IMR-90 (cell line): ENCODE data around the gene TRIM46. TPM values are rescaled to one million over a fixed set of nuclear protein-coding genes. Genes with fewer than 3 reads are reported as not detected.

Source experiments
- ATAC-seq: fragments of 200-7000 bp; cut with Tn5 transposase; 2 replicates; pipeline ENCODE4 v1.9.1; 2020; ENCODE audit warnings: low read depth, mild to moderate bottlenecking, moderate library complexity
- BruUV-seq: library from RNA; stranded (reverse); fragments of 400-500 nt; replicated peaks from 2 replicates; lab custom pipeline; 2021; lab: Mats Ljungman, UMichigan
- CTCF ChIA-PET: fragments of 300-600 bp; formaldehyde crosslinking; extraction: SDS; loops from one replicate; lab custom pipeline; 2021; ENCODE audit warnings: antibody characterized with exemption; lab: Yijun Ruan, JAX
- POLR2A ChIA-PET: fragments of 300-600 bp; sonication (Branson Sonifier 250); formaldehyde crosslinking; loops from one replicate; lab custom pipeline; 2022; ENCODE audit warnings: antibody characterized with exemption; ENCODE audit not compliant: unreplicated experiment; lab: Charles Lee
- DNase-seq: peaks from one replicate; pipeline ENCODE4 v3.0.0; 2013
- H2AFZ ChIP-seq: replicated peaks from 2 replicates; pipeline ENCODE3; 2013; ENCODE audit warnings: low read length, mild to moderate bottlenecking; ENCODE audit not compliant: poor library complexity
- H2AK5ac ChIP-seq: 2 replicates; pipeline ENCODE4 v1.6.1; 2013; ENCODE audit warnings: low read depth, low read length, inconsistent platforms
- H2AK9ac ChIP-seq: replicated peaks from 2 replicates; pipeline ENCODE3; 2013; ENCODE audit warnings: mild to moderate bottlenecking, low read depth, low read length, moderate library complexity; ENCODE audit not compliant: poor library complexity
- H2BK120ac ChIP-seq: 2 replicates; pipeline ENCODE4 v1.6.1; 2013; ENCODE audit warnings: low read depth, low read length, inconsistent platforms
- H2BK15ac ChIP-seq: 3 replicates; pipeline ENCODE4 v1.6.1; 2013; ENCODE audit warnings: low read depth, low read length, inconsistent platforms
- H2BK20ac ChIP-seq: 2 replicates; pipeline ENCODE4 v1.6.1; 2013; ENCODE audit warnings: low read depth, mild to moderate bottlenecking, inconsistent platforms, low read length, moderate library complexity
- H2BK5ac ChIP-seq: 2 replicates; pipeline ENCODE4 v1.6.1; 2013; ENCODE audit warnings: mild to moderate bottlenecking, low read depth, low read length, inconsistent platforms; ENCODE audit not compliant: poor library complexity, severe bottlenecking
- H3K14ac ChIP-seq: replicated peaks from 2 replicates; pipeline ENCODE4 v1.6.1; 2013; ENCODE audit warnings: low read depth, low read length, inconsistent platforms
- H3K18ac ChIP-seq: 2 replicates; pipeline ENCODE4 v1.6.1; 2013; ENCODE audit warnings: low read depth, low read length, control low read depth
- H3K23ac ChIP-seq: 2 replicates; pipeline ENCODE4 v1.6.1; 2013; ENCODE audit warnings: low read depth, low read length, inconsistent platforms
- H3K27ac ChIP-seq: 2 replicates; pipeline ENCODE4 v1.5.1; 2013; ENCODE audit warnings: mild to moderate bottlenecking, control low read depth, low read length; ENCODE audit not compliant: insufficient read depth
- H3K27me3 ChIP-seq: 2 replicates; pipeline ENCODE4 v1.6.1; 2013; ENCODE audit warnings: low read length; ENCODE audit not compliant: control insufficient read depth, insufficient read depth
- H3K36me3 ChIP-seq: 2 replicates; pipeline ENCODE4 v1.6.1; 2013; ENCODE audit warnings: low read length, mixed read lengths; ENCODE audit not compliant: control insufficient read depth, insufficient read depth
- H3K4ac ChIP-seq: 2 replicates; pipeline ENCODE4 v1.6.1; 2013; ENCODE audit warnings: low read depth, low read length, inconsistent platforms
- H3K4me1 ChIP-seq: 2 replicates; pipeline ENCODE4 v1.6.1; 2013; ENCODE audit warnings: low read length, mixed read lengths; ENCODE audit not compliant: control insufficient read depth, insufficient read depth
- H3K4me2 ChIP-seq: 2 replicates; pipeline ENCODE4 v1.6.1; 2013; ENCODE audit warnings: low read depth, mild to moderate bottlenecking, control low read depth, low read length, moderate library complexity
- H3K4me3 ChIP-seq: 2 replicates; pipeline ENCODE4 v1.5.1; 2013; ENCODE audit warnings: low read depth, mild to moderate bottlenecking, control low read depth, low read length, moderate library complexity; ENCODE audit not compliant: insufficient read depth
- H3K56ac ChIP-seq: 2 replicates; pipeline ENCODE4 v1.6.1; 2013; ENCODE audit warnings: low read length, inconsistent platforms; ENCODE audit not compliant: insufficient read depth; ENCODE audit errors: extremely low read depth
- H3K79me1 ChIP-seq, 2 experiments: 2 replicates each; pipeline ENCODE4 v1.6.1; 2013; ENCODE audit warnings: low read length in 2 of 2, inconsistent platforms in 1 of 2, low read depth in 1 of 2
- H3K9ac ChIP-seq: 2 replicates; pipeline ENCODE4 v1.6.1; 2013; ENCODE audit warnings: low read depth, low read length, control low read depth
- H3K9me1 ChIP-seq: 2 replicates; pipeline ENCODE4 v1.6.1; 2013; ENCODE audit warnings: low read length, inconsistent platforms; ENCODE audit not compliant: insufficient read depth
- H3K9me3 ChIP-seq: 2 replicates; pipeline ENCODE4 v1.6.1; 2013; ENCODE audit warnings: low read length; ENCODE audit not compliant: control insufficient read depth, insufficient read depth
- H4K20me1 ChIP-seq: 2 replicates; pipeline ENCODE4 v1.6.1; 2013; ENCODE audit warnings: low read length, inconsistent platforms; ENCODE audit not compliant: insufficient read depth
- H4K5ac ChIP-seq: 2 replicates; pipeline ENCODE4 v1.6.1; 2013; ENCODE audit warnings: mild to moderate bottlenecking, low read depth, low read length, control low read depth
- H4K8ac ChIP-seq, 2 experiments: 2 replicates each; pipeline ENCODE4 v1.6.1; 2013; ENCODE audit warnings: low read depth in 2 of 2, low read length in 2 of 2, control low read depth in 1 of 2, inconsistent platforms in 1 of 2
- H4K91ac ChIP-seq: 2 replicates; pipeline ENCODE4 v1.6.1; 2013; ENCODE audit warnings: low read depth, low read length, inconsistent platforms; ENCODE audit not compliant: insufficient read depth
- CEBPB ChIP-seq: IDR thresholded peaks from 2 replicates; pipeline ENCODE4 v1.6.1; 2012; ENCODE audit warnings: low read depth, low read length, improper control_type of control experiment
- WGBS, 2 experiments: methylation state at CpG; one replicate each; pipeline versions ENCODE4 v1.1.5 to v1.1.7; 2013; ENCODE audit warnings: missing lambda C conversion rate in 2 of 2; ENCODE audit not compliant: insufficient read length in 1 of 2; ENCODE audit errors: extremely low coverage in 2 of 2; 5-methylcytosine and 5-hydroxymethylcytosine counted together
- dilution Hi-C: fragments of 300-500 bp; cut with HindIII; formaldehyde crosslinking; loops from one replicate; pipeline ENCODE4 v1.14.3; 2018; ENCODE audit warnings: low sequenced_read_pairs; ENCODE audit not compliant: unreplicated experiment
- in situ Hi-C: fragments of 300-500 bp; cut with MboI; formaldehyde crosslinking; loops from 3 replicates; pipeline ENCODE4 v1.14.3; 2019; ENCODE audit warnings: low sequenced_read_pairs, inconsistent platforms, mixed read lengths
- intact Hi-C: fragments of 100-400 bp; cut with micrococcal nuclease; formaldehyde crosslinking; loops from 2 replicates; pipeline ENCODE4 v1.10.0; 2022
- polyA plus RNA-seq, 3 experiments: library from polyadenylated mRNA; depleted of rRNA; stranded (reverse); fragments of >200 nt; gene quantifications; 2 replicates each; pipeline ENCODE4 v1.2.3, GENCODE V29; 2012; ENCODE audit warnings: low replicate concordance in 1 of 3
- total RNA-seq: library from RNA; depleted of rRNA; stranded (reverse); fragments of >200 nt; gene quantifications from 2 replicates; pipeline ENCODE4 v1.2.3, GENCODE V29; 2012

Gene TRIM46
- total and polyA plus RNA-seq, 2 of the 4 experiments (the other 2 are of a cell fraction) = 2.3 to 6.2 TPM

- Histone ChIP-seq H2BK5ac (no peak overlapping the region), H2BK120ac (no peak overlapping the region), H2BK20ac (no peak overlapping the region), H3K23ac (no peak overlapping the region), H3K9me3 (no peaks in the 10 kb centered on the region), H4K8ac (no peak overlapping the region), H3K36me3 (peaks cover 26% of the 10 kb centered on the region), H3K9me1 (no peaks in the 10 kb centered on the region), H4K91ac (no peak overlapping the region), H3K4ac (no peak overlapping the region), H3K9ac (no peak overlapping the region), H3K4me3 (no peak overlapping the region), H4K20me1 (no peaks in the 10 kb centered on the region), H4K5ac (no peak overlapping the region), H2BK15ac (no peak overlapping the region), H3K4me2 (no peak overlapping the region), H3K56ac (no peak overlapping the region), H3K14ac (no peak overlapping the region), H3K79me1 (no peaks in the 10 kb centered on the region), H2AFZ (no peak overlapping the region), H3K27me3 (no peaks in the 10 kb centered on the region), H2AK5ac (no peak overlapping the region), H3K27ac (no peak overlapping the region), H3K4me1 (no peaks in the 10 kb centered on the region), H2AK9ac (no peak overlapping the region), H3K18ac (no peak overlapping the region)
- WGBS, 2 experiments = 82% methylated on average over 11 of the region's 20 CpGs; no CpG with 5 or more reads in 1 of the 2 experiments
- intact Hi-C loops = no loop called here
- ATAC-seq (no peak), DNase-seq (no peak)
- in situ Hi-C loops = no loop called here
- dilution Hi-C loops = no loop called here
- ChIA-PET CTCF (no interaction called here), POLR2A (no interaction called here)
- TSS peak; percentile 21 for BruUV-seq
- TF ChIP-seq CEBPB = no peak
Measured at GRCh38 chr1:155183775-155184221, 10.1 kb downstream of the TRIM46 start.
